22Rv1 (cell line): Measurements from ENCODE around the gene TMEM106B.

Experiments used
- ZFX ChIP-seq: fragments of 450-650 bp; IDR thresholded peaks from 2 replicates; pipeline ENCODE4 v1.6.1; 2017; ENCODE audit warnings: antibody characterized with exemption, borderline replicate concordance
- TF ChIP-seq, protein P1 (sequence below): fragments of 450-650 bp; IDR thresholded peaks from 2 replicates; pipeline ENCODE4 v1.5.1; 2017; ENCODE audit warnings: mild to moderate bottlenecking

GRCh38 chr7:12244694-12245093 is 33.6 kb downstream of the TMEM106B start:
- TF ChIP-seq, protein P1, sequence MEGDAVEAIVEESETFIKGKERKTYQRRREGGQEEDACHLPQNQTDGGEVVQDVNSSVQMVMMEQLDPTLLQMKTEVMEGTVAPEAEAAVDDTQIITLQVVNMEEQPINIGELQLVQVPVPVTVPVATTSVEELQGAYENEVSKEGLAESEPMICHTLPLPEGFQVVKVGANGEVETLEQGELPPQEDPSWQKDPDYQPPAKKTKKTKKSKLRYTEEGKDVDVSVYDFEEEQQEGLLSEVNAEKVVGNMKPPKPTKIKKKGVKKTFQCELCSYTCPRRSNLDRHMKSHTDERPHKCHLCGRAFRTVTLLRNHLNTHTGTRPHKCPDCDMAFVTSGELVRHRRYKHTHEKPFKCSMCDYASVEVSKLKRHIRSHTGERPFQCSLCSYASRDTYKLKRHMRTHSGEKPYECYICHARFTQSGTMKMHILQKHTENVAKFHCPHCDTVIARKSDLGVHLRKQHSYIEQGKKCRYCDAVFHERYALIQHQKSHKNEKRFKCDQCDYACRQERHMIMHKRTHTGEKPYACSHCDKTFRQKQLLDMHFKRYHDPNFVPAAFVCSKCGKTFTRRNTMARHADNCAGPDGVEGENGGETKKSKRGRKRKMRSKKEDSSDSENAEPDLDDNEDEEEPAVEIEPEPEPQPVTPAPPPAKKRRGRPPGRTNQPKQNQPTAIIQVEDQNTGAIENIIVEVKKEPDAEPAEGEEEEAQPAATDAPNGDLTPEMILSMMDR, result no peak
- TF ChIP-seq ZFX, result no peak
